ENCODE results near the gene MAST4.

DNA sequence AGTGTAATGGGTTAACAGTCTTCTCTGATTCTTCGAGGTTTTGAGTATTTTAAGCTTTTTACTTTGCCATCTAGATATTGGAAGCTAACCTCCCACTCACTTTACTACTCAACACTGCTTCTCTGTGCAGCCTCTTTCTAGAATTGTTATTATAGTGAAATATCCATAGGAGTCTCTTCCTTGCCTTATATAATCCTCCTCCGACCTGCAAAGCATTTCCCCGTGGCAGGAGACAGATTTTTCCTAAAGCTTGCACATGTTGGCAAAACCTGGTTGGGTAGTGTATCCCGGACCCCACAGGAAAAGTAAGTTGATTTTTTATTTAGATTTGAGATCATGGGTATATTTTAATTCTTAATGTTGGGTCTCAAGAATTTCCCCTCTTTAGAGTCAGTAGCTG is 351.3 kb downstream of the MAST4 start:
- TF ChIP-seq, protein P1, sequence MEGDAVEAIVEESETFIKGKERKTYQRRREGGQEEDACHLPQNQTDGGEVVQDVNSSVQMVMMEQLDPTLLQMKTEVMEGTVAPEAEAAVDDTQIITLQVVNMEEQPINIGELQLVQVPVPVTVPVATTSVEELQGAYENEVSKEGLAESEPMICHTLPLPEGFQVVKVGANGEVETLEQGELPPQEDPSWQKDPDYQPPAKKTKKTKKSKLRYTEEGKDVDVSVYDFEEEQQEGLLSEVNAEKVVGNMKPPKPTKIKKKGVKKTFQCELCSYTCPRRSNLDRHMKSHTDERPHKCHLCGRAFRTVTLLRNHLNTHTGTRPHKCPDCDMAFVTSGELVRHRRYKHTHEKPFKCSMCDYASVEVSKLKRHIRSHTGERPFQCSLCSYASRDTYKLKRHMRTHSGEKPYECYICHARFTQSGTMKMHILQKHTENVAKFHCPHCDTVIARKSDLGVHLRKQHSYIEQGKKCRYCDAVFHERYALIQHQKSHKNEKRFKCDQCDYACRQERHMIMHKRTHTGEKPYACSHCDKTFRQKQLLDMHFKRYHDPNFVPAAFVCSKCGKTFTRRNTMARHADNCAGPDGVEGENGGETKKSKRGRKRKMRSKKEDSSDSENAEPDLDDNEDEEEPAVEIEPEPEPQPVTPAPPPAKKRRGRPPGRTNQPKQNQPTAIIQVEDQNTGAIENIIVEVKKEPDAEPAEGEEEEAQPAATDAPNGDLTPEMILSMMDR (IDR thresholded peaks at IDR 0.05) = no peak
- TF ChIP-seq EZH2 (IDR thresholded peaks at IDR 0.05; ENCODE audit: borderline replicate concordance, insufficient read depth, low read depth, low read length, poor library complexity, severe bottlenecking) = no peak

Measured in B cell (primary cell).